Retina (tissue), 1 donor: ENCODE data around the gene MLST8.

Source experiments
- DNase-seq: peaks from one replicate; pipeline ENCODE4 v3.0.0-alpha.2; 2016

MLST8 gene

DNA sequence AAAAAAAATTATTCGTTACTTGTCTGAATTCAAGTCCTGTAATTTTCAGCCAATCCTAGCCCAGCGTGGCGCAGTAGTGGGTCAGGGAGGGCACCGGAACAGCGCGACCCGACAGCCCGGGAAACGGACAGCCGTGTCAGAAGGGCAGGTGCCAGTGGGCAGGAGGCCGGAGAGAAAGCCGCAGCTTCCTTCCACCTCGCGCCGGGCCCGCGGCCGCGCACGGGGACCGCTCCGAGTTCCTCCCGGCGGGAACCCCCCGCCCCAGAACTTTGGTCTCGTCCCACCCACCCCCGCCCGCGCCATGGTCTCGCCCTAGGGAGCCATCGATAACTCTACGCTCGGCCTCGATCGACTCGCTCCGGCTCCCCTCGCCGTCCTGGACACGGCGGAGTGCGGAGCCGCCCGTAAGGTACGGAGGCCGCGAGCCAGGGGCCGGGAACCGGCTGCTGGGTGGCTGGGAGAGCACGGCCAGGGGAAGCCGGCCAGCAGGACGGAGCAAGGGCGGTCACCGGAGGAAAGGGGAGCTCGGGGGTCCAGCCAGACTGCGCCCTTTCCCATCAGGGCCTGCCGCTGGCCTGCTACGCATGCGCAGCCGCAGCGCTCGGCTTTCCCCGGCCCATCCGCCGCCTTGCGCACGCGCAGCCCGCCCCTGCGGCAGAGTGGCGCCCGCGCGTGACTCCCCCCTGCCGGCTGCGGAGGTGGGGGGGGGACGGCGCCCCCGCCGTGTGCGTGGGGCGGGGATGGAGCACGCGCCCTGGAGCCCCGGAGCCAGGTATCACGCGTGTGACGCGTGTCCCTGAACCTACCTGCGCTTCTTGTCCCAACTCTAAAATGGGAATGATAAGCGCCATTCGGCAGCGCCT is at the start of gene MLST8:
Gene MLST8 (plus strand): TSS at position 351 of the 863 bp plus-strand sequence. CDS start 632 bp downstream, outside the sequence.
- peak; percentile 98 for DNase-seq

- peak; percentile 46 for DNase-seq
These were observed 49.0 kb upstream of the MLST8 start for GRCh38 chr16:2155977-2156848.

DNA sequence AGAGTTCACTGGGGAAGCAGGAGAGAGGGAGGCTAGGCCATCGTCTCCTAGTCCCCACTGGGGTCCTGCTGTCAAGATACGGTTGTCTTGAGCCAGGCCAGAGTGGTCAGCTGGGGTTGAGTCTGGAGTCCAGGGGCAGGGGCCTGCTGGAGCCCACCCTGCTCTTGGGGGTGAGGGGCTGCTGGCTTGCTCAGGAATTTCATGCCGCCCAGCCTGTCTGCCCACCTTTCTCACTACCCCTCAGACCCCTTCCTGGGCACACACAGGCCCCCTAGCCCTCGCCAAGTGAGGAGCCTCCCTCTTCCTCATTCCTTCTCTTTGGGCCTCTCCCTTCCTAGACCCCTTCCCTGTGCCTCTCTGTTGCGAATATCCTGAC is 48.4 kb upstream of the MLST8 start:
- no peak for DNase-seq

- DNase-seq: no peak
These were observed 47.6 kb upstream of the MLST8 start for GRCh38 chr16:2157480-2158261.

DNA sequence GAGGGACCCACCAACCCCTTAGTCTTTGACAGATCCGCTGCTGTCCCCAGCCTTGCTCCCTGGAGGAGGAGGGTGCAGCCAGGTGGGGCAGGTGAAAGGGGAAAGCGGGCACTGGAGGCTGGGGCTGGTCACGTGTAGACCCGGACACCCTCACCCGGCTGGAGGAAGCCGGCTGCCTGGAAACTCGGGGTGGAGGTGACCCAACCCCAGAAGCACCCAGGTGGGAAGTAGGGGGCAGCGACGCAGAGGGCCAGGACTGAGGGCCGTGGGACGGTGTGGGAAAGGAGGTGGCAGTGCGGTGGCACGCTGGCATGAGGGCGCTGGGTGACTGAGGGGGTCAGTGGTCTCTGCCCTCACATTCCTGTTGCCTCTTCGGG is 47.0 kb upstream of the MLST8 start:
- DNase-seq: no peak

DNA sequence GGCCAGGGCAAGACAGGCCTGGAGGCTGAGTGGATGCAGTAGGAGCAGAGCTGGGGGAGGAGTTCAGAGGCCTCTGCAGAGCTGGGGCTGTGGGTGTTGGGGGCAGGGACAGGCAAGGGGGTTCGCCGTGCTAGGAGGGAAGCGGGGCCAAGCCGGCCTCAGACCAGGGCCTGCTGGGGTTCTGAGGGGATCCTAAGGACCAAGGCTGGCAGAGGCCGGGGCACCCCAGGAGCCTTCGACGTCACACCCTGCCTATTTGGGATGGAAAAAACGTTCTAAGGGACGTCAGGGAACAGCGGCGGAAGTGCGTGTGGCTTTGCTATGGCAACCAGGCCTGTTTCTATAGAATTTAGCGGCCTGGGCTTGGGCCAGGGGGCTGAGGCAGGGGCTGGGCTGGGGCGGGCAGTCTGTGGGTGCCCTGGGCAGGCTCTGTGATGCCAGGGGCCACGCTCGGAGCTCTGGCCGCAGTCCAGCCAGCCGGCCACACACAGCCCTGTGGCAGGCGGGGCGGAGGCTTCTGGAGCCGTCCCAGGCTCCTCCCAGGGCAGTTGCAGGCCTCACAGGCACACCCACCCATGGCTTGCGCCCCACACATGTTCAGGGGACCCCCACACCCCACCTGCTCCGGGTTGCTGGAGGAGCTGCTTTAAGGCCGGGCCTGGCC is 45.9 kb upstream of the MLST8 start:
- DNase-seq: no peak

DNA sequence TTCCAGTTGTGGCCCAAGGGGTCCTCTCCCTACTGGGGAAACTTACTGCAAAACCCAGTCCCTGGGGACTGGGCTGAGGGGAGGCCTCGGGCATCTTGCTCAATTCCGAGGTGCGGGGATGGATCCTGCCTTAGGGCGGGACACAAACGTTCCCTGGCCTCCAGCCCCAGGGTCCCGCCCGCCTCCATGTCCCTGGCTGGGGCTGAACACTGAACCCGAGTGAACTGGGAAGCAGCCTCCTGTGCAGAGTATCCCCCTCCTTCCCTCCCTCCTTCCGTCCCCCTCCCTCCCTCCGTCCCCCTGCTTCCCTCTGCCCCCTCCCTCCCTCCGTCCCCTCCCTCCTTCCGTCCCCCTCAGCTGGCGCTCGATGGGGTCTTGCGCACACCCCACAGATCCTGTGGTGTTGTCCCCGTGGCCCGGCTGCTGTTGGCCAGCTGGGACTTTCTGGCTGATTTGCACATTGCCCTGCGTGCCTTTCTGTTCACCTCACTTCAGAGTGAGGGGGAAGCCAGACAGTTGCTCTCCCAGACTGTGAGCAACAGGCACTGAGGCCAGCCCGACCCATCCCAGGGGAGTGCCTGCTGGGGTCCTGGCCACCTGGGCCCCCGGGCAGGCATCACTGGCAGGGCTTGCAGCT is 44.2 kb upstream of the MLST8 start:
- DNase-seq: no peak

DNA sequence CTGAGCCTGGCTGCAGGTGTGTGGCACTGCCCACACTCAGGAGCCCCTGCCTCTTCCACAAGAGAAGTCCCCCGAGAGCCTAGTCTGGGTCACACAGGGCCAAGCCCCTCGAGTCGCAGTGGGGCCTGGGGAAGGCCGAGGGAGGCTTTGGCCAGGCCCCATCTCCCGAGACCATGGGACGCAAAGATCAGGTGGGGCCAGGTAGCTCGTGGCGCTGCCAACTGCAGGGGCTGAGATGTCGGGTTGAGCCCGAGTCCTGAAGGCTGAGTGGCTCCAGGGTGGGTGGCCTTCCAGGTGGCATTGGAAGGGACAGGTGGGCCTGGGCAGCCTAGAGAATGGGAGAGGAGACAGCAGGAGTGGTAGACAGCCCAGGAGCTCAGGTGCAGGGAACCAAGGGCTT is 43.3 kb upstream of the MLST8 start:
- DNase-seq: no peak

DNA sequence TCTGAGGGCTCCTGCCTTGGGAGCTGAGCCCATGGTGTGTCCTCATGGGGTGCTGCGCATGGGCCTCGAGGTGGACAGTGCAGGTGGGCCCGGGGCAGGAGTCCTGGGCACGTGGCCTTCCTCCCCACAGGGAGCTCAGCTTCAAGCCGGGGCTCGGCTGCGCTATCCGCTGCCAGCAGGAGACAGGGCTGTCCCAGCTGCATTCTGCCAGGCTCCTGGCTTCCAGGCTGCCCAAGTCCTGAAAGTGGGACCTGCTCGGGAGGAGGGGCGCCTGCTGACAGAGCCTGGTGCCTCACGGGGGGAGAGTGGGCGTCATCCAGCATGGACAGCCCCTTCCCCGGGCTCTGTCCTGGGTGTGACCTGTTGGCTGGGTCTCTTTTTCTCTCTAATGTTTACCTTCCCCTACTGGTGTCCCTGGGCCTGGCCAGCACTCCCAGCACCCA is 42.6 kb upstream of the MLST8 start:
- no peak for DNase-seq

DNA sequence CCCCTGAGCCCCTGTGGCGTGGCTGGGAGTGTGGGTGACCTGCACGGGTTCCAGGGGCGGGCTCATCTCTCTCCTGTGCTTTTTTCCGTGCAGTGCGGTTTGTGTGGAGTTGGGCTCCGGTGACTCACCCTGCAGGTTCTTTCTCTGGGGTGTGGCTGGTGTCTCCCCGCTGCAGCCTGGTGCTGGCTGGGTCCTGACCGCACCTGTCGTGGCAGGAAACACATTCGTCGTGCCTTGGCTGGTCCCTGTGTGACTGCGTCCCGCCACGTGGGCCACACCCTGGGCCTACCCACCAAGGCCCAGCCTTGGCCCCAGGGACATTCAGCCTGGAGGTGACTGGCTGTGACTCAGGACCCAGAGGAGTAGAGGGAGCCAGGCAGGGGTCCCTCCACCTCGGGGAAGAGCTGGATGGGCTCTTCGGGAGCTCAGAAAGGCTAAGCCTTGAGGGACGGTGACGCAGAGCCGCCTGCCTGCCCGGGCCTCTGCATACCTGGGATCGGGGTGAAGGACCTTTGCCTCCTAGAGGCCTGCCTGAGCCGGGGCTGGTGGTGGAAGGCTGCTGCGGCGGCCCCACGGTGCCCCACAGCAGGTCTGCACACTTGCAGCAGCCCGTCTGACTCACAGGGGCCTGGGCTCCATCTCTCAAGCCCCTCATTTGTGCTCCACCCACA is 41.9 kb upstream of the MLST8 start:
- DNase-seq: no peak

DNA sequence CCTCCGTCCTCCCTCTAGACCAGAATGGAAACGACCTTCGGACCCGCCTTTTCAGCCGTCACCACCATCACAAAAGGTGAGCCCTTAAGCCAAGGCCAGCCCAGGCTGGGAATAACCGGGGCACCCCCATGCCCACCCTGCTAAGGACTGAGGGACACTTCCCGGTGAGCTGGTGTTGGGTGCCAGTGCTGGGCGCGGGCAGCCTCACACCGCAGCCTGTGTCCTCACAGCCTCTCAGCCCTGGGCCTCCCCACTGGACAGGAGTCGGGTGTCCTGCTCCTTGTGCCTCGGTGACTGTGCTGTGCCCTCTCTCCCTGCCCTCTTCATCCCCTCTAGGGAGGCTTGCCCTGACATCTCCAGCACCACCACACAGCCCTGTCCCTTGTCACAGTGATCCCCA is 39.4 kb upstream of the MLST8 start:
- no peak for DNase-seq

DNA sequence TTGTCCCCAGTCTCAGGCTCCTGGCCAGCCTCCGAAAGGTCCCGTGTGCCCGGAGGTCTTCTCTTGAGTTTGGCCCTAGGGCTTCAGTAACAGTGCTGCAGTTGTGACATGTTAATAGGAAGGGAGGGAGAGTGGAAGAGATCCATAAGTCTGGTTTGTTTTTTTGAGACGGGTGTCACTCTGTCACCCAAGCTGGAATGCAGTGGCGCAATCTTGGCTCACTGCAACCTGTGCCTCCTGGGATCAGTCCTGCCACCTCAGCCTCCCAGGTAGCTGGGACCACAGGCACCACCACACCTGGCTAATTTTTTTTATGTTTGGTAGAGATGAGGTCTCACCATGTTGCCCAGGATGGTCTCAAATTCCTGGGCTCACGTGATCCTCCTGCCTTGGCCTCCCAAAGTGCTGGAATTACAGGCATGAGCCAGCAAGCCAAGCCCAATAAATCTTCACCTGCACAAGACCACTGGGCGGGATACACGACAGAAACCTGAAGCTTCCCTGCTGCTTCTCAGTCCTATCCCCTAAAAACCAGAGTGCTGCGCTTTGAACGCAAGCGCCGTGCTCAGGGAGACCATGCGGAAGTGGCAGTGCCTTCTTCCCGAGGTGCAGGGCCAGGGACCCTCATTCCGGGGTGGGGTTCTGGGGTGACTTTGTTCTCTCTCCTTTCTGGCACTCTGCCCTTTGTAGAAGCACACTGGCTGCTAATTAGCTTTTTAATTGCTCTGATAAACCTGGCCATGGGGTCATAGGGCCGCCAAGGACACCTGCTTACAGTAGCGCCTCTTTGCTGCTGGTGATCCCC is 38.8 kb upstream of the MLST8 start:
- DNase-seq: no peak

- no peak for DNase-seq
These were observed 38.1 kb upstream of the MLST8 start for GRCh38 chr16:2167068-2167638.

DNA sequence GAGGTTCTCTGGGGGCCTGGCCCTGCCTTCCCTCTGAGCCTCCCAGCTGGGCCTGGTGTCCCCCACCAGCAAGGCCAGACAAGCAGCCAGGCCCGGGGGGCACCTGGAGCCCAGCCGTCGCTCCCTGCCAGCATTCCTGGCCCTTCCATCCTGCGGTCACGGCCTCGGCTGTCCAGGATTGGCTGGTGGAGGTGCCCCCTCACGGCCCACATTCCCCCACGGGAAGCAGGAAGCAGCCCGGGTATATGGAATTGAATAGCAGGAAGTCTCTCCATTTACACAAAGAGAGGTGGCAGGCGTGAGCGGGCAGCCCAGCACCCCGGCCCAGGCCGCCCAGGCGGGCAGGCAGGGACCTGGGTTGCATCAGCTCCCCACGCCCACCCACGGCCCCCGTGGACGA is 35.2 kb upstream of the MLST8 start:
- no peak for DNase-seq

DNA sequence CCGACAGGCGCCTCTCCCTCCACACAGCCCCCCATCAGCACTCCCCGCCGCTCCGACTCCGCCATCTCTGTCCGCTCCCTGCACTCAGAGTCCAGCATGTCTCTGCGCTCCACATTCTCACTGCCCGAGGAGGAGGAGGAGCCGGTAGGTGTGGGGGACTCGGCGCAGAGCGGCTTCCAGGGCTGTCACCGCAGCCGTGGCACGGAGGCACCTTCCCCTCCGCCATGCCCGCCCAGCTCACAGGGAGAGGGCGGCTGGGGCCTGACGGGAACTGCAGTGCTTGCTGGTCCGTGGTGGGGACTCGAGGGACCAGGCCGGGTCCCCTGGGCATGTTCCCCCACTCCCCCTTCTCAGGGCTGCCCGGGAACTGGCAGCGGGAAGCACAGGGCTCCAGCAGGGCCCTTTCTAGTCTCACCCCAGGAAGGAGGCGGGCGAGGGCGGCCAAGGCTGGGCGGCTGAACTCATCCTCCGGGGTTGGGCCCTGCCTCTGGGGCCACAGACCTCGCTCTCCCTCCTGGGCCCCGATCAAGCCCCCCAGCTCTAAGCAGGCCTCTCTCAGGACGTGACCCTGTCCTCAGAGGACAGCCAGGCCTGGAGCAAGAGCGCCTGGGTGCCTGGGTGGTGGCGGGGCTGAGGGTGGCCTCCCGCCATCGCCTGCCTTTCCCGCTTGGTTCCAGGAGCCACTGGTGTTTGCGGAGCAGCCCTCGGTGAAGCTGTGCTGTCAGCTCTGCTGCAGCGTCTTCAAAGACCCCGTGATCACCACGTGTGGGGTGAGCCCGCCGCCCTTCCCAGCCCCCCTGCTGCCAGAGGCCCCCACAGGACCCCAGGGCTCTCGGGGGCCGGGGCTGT is 34.4 kb upstream of the MLST8 start:
- DNase-seq: no peak

DNA sequence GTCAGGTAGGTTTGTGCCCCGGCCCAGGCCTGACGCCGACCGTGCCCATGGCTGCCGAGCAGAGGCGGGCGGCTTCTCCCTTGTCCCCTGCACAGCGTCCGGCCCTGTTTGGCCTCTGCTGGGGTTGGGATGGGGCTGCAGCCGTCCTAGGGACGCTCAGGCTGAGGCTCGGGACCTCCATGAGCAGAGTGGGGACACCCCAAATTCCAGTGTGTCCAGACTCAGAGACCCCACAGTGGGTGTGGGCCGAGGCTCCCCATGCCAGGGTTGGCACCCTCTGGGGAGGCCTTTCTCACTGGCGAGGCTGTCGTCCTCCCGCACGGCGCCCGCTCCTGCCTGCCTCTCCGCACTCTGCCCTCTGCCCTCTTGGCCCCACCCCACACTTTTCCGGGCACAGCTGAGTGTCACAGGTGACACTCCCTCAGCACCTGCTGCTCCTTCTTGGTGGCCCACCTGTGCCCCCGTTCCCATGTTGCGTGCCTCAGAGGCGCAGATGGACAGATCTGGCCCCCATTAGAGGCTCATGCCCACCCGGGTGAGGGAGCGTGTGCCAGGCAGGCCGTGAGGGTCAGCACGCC is 33.6 kb upstream of the MLST8 start:
- no peak for DNase-seq

- DNase-seq: no peak
These were observed 32.4 kb upstream of the MLST8 start for GRCh38 chr16:2172688-2173335.

DNA sequence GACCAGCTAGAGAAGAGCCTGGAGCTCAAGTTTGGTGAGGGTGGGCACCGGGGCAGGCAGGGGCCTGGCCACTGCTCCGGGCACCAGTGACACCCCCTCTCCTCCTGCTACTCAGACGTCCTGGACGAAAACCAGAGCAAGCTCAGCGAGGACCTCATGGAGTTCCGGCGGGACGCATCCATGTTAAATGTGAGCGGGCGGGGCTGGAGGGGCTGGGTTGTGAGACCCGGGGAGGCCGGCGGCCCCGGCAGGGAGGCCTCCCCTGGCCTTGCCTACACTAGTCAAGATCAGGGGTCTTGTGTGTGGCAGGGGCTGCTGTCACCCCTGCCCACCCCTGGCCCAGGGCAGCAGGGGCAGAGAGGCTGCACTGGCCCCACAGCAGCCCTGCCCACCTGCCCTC is 31.9 kb upstream of the MLST8 start:
- no peak for DNase-seq
